Measurements from ENCODE around the gene CLMN. TPM values are rescaled to one million over a fixed set of nuclear protein-coding genes. Genes with fewer than 3 reads are reported as not detected.

Gene CLMN
- total RNA-seq (ENCODE audit: insufficient read depth, low replicate concordance), result 10.8 TPM

GRCh38 chr14:95319312-95320077 lies at the start of gene CLMN:
Gene CLMN (minus strand): TSS chr14:95319908. CDS start chr14:95319792, 116 bp downstream.
- no peak for DNase-seq (ENCODE audit: low spot score)

GRCh38 chr14:95365401-95365800 lies 45.7 kb upstream of the CLMN start:
- no peak for DNase-seq (ENCODE audit: low spot score)

GRCh38 chr14:95364481-95365209 lies 44.9 kb upstream of the CLMN start:
- no peak for DNase-seq (ENCODE audit: low spot score)

GRCh38 chr14:95363468-95363954 lies 43.8 kb upstream of the CLMN start:
- DNase-seq (ENCODE audit: low spot score), result no peak

- no peak for DNase-seq (ENCODE audit: low spot score)
Measured at GRCh38 chr14:95362138-95362494, 42.4 kb upstream of the CLMN start.

GRCh38 chr14:95361373-95362137 lies 41.8 kb upstream of the CLMN start:
- no peak for DNase-seq (ENCODE audit: low spot score)

GRCh38 chr14:95360828-95361227 lies 41.1 kb upstream of the CLMN start:
- DNase-seq (ENCODE audit: low spot score), result no peak

GRCh38 chr14:95359994-95360826 lies 40.5 kb upstream of the CLMN start:
- no peak for DNase-seq (ENCODE audit: low spot score)

GRCh38 chr14:95356245-95356869 lies 36.6 kb upstream of the CLMN start:
- DNase-seq (ENCODE audit: low spot score), result no peak

GRCh38 chr14:95355422-95355821 lies 35.7 kb upstream of the CLMN start:
- DNase-seq (ENCODE audit: low spot score), result no peak

GRCh38 chr14:95354834-95355233 lies 35.1 kb upstream of the CLMN start:
- no peak for DNase-seq (ENCODE audit: low spot score)

GRCh38 chr14:95353664-95354063 lies 34.0 kb upstream of the CLMN start:
- DNase-seq (ENCODE audit: low spot score), result no peak

- no peak for DNase-seq (ENCODE audit: low spot score)
Measured at GRCh38 chr14:95353007-95353406, 33.3 kb upstream of the CLMN start.

GRCh38 chr14:95352481-95352880 lies 32.8 kb upstream of the CLMN start:
- DNase-seq (ENCODE audit: low spot score), result no peak

GRCh38 chr14:95349241-95349640 lies 29.5 kb upstream of the CLMN start:
- DNase-seq (ENCODE audit: low spot score), result no peak

- DNase-seq (ENCODE audit: low spot score), result no peak
Measured at GRCh38 chr14:95348395-95349080, 28.8 kb upstream of the CLMN start.

- no peak for DNase-seq (ENCODE audit: low spot score)
Measured at GRCh38 chr14:95346820-95347219, 27.1 kb upstream of the CLMN start.

- DNase-seq (ENCODE audit: low spot score), result no peak
Measured at GRCh38 chr14:95346266-95346665, 26.6 kb upstream of the CLMN start.

GRCh38 chr14:95345032-95345431 lies 25.3 kb upstream of the CLMN start:
- DNase-seq (ENCODE audit: low spot score), result no peak

- no peak for DNase-seq (ENCODE audit: low spot score)
Measured at GRCh38 chr14:95344536-95344935, 24.8 kb upstream of the CLMN start.
